Brain microvascular endothelial cell (primary cell): Measurements from ENCODE around the gene VASN.
A peak's percentile ranks its signal among the peaks of the same experiment; 100 is the strongest.

Experiments
- DNase-seq: peaks from one replicate; pipeline ENCODE4 v3.0.0-alpha.2; 2020
- H3K27ac ChIP-seq: fragments of 250-450 bp; sonication (Bioruptor Pico); 2 replicates; pipeline ENCODE4 v1.5.1; 2020; ENCODE audit warnings: mild to moderate bottlenecking, moderate library complexity
- H3K27me3 ChIP-seq: fragments of 250-450 bp; sonication (Bioruptor Pico); replicated peaks from 2 replicates; pipeline ENCODE4 v1.5.1; 2020; ENCODE audit warnings: mild to moderate bottlenecking
- H3K36me3 ChIP-seq: fragments of 250-450 bp; sonication (Bioruptor Pico); replicated peaks from 2 replicates; pipeline ENCODE4 v1.5.1; 2020; ENCODE audit warnings: mild to moderate bottlenecking
- H3K4me3 ChIP-seq: 2 replicates; pipeline ENCODE4 v1.5.1; 2011; ENCODE audit warnings: low read depth, mild to moderate bottlenecking, control low read depth, low read length, moderate library complexity
- CTCF ChIP-seq: IDR thresholded peaks from 2 replicates; pipeline ENCODE4 v1.5.1; 2011; ENCODE audit warnings: low read depth, mild to moderate bottlenecking, moderate library complexity, low read length, control low read depth, inconsistent platforms; ENCODE audit errors: missing control alignments
- in situ Hi-C: cut with HindIII; loops from 2 replicates; pipeline ENCODE4 v1.10.0; 2017; ENCODE audit warnings: low sequenced_read_pairs, low pct_ligation_motif_present

VASN gene

DNA sequence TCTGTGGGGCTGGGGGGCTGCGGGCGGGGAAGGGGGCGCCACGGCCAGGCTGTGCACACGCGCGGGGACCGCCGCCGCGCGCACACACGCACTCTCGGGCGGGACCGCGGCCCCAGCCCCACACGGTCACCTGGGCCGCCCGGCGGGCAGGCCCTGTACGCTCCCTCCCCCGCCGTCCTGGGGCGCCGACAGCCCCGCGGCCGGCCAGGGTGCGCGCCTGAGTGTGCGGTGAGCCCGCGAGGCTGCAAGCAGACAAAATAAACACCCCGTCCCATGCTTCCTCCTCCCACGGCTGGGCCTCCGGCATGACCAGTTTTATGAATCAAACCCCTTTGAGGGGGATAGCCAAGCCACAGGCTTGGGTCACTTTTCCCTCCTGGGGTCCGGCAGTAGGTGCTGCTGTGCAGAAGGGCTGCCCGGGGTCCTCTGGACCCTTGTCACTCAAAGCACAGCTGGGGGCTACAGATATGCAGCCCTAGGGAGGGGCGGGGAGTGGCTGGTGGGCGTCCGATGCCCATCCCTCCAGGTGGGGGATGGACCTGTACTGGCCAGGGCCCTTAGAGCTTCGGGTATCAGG is 441 bp downstream of the VASN start:
- H3K36me3 ChIP-seq = no peaks in the 10 kb centered on the region

DNA sequence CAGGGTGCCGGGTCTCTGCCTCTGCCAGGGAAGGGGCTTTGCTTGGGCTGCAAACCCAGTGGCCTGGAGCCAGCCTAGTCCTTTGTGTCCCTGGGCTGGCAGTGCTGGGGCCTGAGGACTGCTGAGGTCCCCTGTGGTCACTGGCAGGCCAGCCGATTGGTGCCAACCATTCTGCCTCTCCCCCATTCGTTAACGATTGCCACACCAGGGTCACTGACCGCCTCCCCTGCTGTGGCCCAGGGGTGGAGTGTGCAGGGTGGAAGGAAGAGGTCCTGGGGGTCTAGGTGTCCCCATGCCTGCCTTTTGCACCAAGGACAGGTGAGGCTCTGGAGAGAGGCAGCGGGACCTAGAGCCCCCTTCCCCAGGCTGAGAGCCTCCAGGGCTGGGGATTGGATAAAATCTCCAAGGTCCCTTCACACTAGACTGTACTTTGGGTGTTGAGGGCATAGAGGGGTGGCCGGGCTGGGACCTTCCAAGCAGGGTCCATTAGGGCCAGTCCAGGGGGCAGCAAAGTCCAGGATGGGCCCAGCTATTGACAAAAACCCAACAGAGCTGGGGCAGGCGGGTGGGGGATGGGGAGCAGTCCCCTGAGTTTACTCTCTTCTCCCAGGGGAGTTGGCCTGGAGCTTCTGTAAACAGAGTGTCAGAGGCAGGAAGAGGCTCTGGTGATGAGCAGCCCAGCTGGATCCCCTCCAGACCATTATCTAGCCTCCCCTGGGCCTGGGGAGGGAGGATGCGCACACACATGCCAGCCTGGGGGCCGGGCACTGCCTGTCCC is 1.1 kb downstream of the VASN start:
- in situ Hi-C loops = no loop called here
- H3K27ac ChIP-seq = peak overlapping the region; percentile 70
- H3K4me3 ChIP-seq = peak overlapping the region; percentile 73
- TF ChIP-seq CTCF = no peak
- no peaks in the 10 kb centered on the region for H3K27me3 ChIP-seq
- no peaks in the 10 kb centered on the region for H3K36me3 ChIP-seq
- DNase-seq = peak; percentile 57

More for the DNA sequence above, 441 bp downstream of the VASN start:
- Histone ChIP-seq H3K27me3 (no peaks in the 10 kb centered on the region), H3K4me3 (peak overlapping the region; percentile 73), H3K27ac (peak overlapping the region; percentile 70)
- in situ Hi-C loops = no loop called here
- DNase-seq = peak; percentile 52
- no peak for TF ChIP-seq CTCF

DNA sequence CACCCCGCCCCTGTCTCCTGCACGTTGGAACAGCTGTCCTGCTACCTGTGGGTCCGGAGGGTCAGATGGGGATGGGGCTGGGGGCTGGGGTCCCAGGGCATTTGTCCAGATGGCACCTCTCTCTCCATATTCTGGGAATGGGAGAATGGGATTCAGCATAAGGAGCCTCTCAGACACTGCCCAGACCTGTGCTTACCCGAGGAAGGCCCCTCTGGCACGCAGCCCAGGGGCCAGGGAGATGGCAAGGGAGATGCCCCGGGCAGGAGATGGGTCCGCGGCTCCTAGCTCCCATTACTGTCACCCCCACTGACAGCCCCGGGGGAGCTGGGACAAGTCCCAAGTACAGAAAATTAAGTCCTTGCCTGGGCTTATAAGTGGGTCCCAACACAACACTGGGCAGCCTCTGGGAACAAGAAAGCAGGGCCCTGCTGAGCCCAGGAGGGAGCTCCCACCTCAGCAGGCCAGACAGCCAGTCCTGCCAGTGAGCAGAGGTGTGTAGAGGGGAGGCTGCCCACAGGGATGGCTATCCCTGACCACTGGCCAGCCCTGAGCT is 1.8 kb downstream of the VASN start:
- TF ChIP-seq CTCF = no peak
- Histone ChIP-seq H3K4me3 (peak overlapping the region; percentile 73), H3K27me3 (no peaks in the 10 kb centered on the region), H3K27ac (peak overlapping the region; percentile 70), H3K36me3 (peaks cover 4% of the 10 kb centered on the region)
- in situ Hi-C loops = no loop called here
- no peak for DNase-seq

DNA sequence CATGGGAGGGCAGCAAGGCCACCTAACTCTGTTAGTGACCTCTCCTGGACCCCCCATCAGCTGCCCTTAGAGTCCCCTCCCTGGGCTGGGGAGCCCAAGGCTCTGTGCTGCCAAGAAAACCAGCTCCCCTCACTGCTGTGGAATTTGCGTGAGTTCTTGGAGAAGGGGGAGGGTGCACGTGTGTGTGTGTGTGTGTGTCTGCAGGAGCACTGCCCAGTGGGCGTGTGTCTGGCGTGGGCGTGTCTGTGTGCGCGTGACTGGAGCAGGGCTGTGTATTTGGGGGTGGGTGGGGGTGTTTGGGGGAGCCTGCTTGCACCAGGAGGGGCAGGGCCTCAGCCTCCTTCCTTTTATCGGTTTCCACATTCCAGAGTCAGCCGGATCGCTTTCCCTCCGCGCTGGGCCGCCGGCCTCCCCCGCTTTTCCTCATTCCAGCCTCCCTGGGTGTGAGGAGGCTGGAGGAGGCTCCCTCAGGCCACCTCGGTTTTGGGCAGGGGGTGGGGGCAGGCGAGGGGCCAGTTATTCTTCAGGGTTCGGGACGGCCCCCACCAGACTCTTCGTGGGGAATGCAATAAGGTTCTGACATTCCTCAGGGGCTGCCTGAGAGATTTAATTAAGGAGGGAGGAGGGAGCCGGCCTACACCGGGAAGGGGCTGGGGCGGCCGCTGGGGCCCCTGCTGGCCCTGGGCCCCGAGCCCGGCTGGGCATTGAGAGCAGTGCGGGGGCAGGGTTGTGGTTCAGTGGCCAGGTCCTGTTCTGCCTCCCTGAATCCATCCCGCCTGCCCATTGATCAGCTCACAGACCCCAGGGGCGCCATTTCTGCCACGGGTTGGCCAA is 2.5 kb downstream of the VASN start:
- peaks cover 4% of the 10 kb centered on the region for H3K36me3 ChIP-seq
- in situ Hi-C loops = no loop called here
- peak overlapping the region; percentile 70 for H3K27ac ChIP-seq
- peak; percentile 88 for DNase-seq
- no peaks in the 10 kb centered on the region for H3K27me3 ChIP-seq
- TF ChIP-seq CTCF = no peak
- peak overlapping the region; percentile 73 for H3K4me3 ChIP-seq

- H3K4me3 ChIP-seq = no peak overlapping the region
- H3K36me3 ChIP-seq = peaks cover 4% of the 10 kb centered on the region
- no peaks in the 10 kb centered on the region for H3K27me3 ChIP-seq
- TF ChIP-seq CTCF = no peak
- H3K27ac ChIP-seq = peak overlapping the region; percentile 73
- in situ Hi-C loops = no loop called here
- DNase-seq = no peak
Measured at GRCh38 chr16:4375717-4376116, 4.1 kb downstream of the VASN start.
